Heart left ventricle (tissue), 16 donors: ENCODE results near the gene LRG1. TPM values are rescaled to one million over a fixed set of nuclear protein-coding genes. Genes with fewer than 3 reads are reported as not detected.

ENCODE experiments used
- ATAC-seq, 4 donors: fragments of 200-7000 bp; cut with Tn5 transposase; one replicate each; pipeline ENCODE4 v1.9.1; 2020 to 2022; ENCODE audit warnings: moderate library complexity in 4 of 4, mild to moderate bottlenecking in 3 of 4, moderate number of reproducible peaks in 1 of 4
- DNase-seq, 5 donors: peaks; one replicate each; pipeline ENCODE4 v3.0.0-alpha.2; 2020
- H3K27ac ChIP-seq, 12 donors: fragments of 200-600 bp; sonication (generic) in 4 of 12; one replicate each; pipeline versions ENCODE4 v1.5.0 to v1.8.0; 2016 to 2022; ENCODE audit warnings: mild to moderate bottlenecking in 2 of 12
- H3K27me3 ChIP-seq, 9 donors: fragments of 200-600 bp; sonication (generic) in 2 of 9; one replicate each; pipeline versions ENCODE4 v1.5.1 to v1.8.0; 2016 to 2022; ENCODE audit warnings: mild to moderate bottlenecking in 3 of 9
- H3K36me3 ChIP-seq, 9 donors: fragments of 200-600 bp; sonication (generic) in 2 of 9; one replicate each; pipeline versions ENCODE4 v1.5.0 to v1.8.0; 2018 to 2022; ENCODE audit warnings: mild to moderate bottlenecking in 2 of 9
- H3K4me1 ChIP-seq, 12 donors: fragments of 200-600 bp; sonication (generic) in 4 of 12; one replicate each; pipeline versions ENCODE4 v1.5.0 to v1.8.0; 2016 to 2022; ENCODE audit warnings: mild to moderate bottlenecking in 3 of 12
- H3K4me3 ChIP-seq, 12 donors: fragments of 200-600 bp; sonication (generic) in 4 of 12; one replicate each; pipeline versions ENCODE4 v1.5.0 to v1.8.0; 2017 to 2022; ENCODE audit warnings: mild to moderate bottlenecking in 9 of 12, moderate library complexity in 4 of 12
- H3K9me3 ChIP-seq, 12 donors: fragments of 200-600 bp; sonication (generic) in 4 of 12; one replicate each; pipeline versions ENCODE4 v1.5.0 to v1.8.0; 2016 to 2022; ENCODE audit warnings: mild to moderate bottlenecking in 1 of 12
- CTCF ChIP-seq, 12 donors: fragments of 200-600 bp; sonication (generic) in 4 of 12; IDR thresholded peaks; one replicate each; pipeline versions ENCODE4 v1.5.0 to v1.8.0; 2018 to 2022; ENCODE audit warnings: antibody characterized with exemption in 12 of 12, mild to moderate bottlenecking in 5 of 12
- POLR2A ChIP-seq, 2 donors: fragments of 450-650 bp; IDR thresholded peaks; one replicate each; pipeline ENCODE4 v1.6.1; 2017; ENCODE audit warnings: antibody characterized with exemption in 2 of 2, mild to moderate bottlenecking in 2 of 2, moderate library complexity in 2 of 2
- WGBS, 4 donors: extraction: QIAGEN DNeasy Blood & Tissue Kit in 2 of 4; methylation state at CpG; one replicate each; pipeline versions ENCODE4 v1.1.5 to v1.1.7; 2013 to 2018; 5-methylcytosine and 5-hydroxymethylcytosine counted together
- intact Hi-C, 10 donors: fragments of 100-400 bp; cut with DNase I; formaldehyde crosslinking; loops; one replicate each; pipeline versions ENCODE4 v1.11.1 to v1.14.2; 2022
- polyA plus RNA-seq, 2 donors: library from polyadenylated mRNA; stranded (reverse); fragments of 200-250 nt; gene quantifications; one replicate each; pipeline ENCODE4 v1.2.3, GENCODE V29; 2013
- total RNA-seq, 9 donors: library from RNA; depleted of rRNA in 2 of 9; stranded (reverse); fragments of >200 nt in 2 of 9; fragmentation: NEBNext Ultra II Directional in 3 of 9; extraction: Animal tissue kit (Norgen Biotek cat#: 25700) in 3 of 9; gene quantifications; one replicate each; pipeline versions ENCODE4 v1.1.0 to v1.2.4, GENCODE V29; 2016 to 2023
- donor health status: ischemic (EF 13 %, LVEDD 7.1; RV severe dilation, severe dysfunction).
- donor health status: healthy with polysubstance abuse.
- donor health status: DM: no; HTN: yes; CAD: no.
- donor health status: DM: no; HTN: no; CAD: no.
- donor health status: ischemic (EF 25% LVEDD 6.9; RV normal size, moderate dysfunction).
- donor health status: ischemic (EF 25% LVEDD 5.7; RV mildly dilated, moderate dysfunction).
- donor health status: healthy.
- donor health status: DM: yes; HTN: yes; CAD: no.
- donor health status: ischemic (EF 35%, LVEDD 5.7; RV mildly dilated, moderate dysfunction).
- donor health status: nonischemic (EF 11% LVEDD 7.7; RV severe dilation, severe dysfunction).
- donor health status: DM: yes; HTN: yes; CAD: no.
- donor health status: PGD.
- donor health status: ischemic (EF 29% LVEDD 5.4; RV normal size, mild dysfunction).
- donor health status: nonischemic (EF 23%, LVEDD 6.1; RV moderate dilation, normal function).

Gene LRG1
- total and polyA plus RNA-seq, 11 donors: 0.15 to 1.7 (median 0.35) TPM

- Histone ChIP-seq H3K4me1 (peaks cover 0 to 20% (median 12%) of the 10 kb centered on the region in 12 donors), H3K9me3 (no peaks in the 10 kb centered on the region), H3K27me3 (no peaks in the 10 kb centered on the region), H3K4me3 (no peak overlapping the region), H3K36me3 (peaks cover 0 to 7% (median 0%) of the 10 kb centered on the region in 9 donors), H3K27ac (no peak overlapping the region)
- TF ChIP-seq CTCF (IDR thresholded peaks at IDR 0.05): peak; percentile 46 to 71 (median 58)
- no peak for TF ChIP-seq POLR2A (IDR thresholded peaks at IDR 0.05)
- peak in 4 of 5 donors; percentile 34 to 80 (median 58) for DNase-seq
- no peak for ATAC-seq
- intact Hi-C loops: loop anchor here in 5 of 10 donors (10.0 kb wide), 2 partner anchors 249 to 259 kb away; partner anchors contain the start of gene SHD (in 2 of the 5)
- WGBS, 4 donors: 50 to 79% (median 71%) methylated on average over 15 to 53 of the region's 53 CpGs
Observed at GRCh38 chr19:4523306-4524110, 16.3 kb downstream of the LRG1 start.

DNA sequence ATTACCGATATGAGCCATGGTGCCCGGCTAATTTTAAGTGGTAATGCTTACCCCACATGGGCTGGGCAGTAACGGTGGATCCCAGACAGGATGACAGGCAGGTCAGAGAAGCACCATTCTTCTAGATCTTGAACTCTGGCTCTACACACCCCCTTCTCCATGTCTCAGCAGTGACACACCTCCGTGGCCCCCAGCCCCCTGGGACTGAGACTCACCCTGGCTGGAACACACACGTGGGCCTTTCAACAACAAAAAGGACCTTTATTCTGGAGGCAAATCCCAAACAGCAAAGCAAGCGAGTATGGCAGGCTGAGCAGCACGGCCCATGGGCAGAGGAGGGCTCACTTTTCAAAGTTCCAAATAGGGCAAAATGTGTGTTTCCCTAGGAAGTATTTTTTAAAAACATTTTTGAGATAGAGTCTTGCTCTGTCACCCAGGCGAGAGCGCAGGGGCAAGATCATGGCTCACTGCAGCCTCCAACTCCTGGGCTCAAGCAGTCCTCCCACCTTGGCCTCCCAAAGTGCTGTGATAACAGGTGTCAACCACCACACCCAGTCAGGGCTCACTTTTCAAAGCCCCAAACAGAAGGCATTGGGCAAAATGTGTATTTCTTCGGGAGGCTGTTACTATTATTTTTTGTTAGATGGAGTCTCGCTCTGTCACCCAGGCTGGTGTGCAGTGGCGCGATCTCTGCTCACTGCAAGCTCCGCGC, 17.4 kb downstream of the LRG1 start:
- intact Hi-C loops: loop anchor here in 5 of 10 donors (10.0 kb wide), 2 partner anchors 248 to 258 kb away; partner anchors contain the start of gene SHD (in 2 of the 5)
- H3K9me3 ChIP-seq: no peaks in the 10 kb centered on the region
- ATAC-seq (no peak), DNase-seq (no peak)
- H3K27ac ChIP-seq: no peak overlapping the region
- H3K27me3 ChIP-seq: no peaks in the 10 kb centered on the region
- H3K36me3 ChIP-seq: peaks cover 0 to 7% (median 0%) of the 10 kb centered on the region in 9 donors
- TF ChIP-seq CTCF (IDR thresholded peaks at IDR 0.05) (no peak), POLR2A (IDR thresholded peaks at IDR 0.05) (no peak)
- WGBS, 4 donors: 84 to 91% (median 89%) methylated on average over 15 of the region's 15 CpGs
- H3K4me3 ChIP-seq: no peak overlapping the region
- H3K4me1 ChIP-seq: peaks cover 0 to 23% (median 12%) of the 10 kb centered on the region in 12 donors

DNA sequence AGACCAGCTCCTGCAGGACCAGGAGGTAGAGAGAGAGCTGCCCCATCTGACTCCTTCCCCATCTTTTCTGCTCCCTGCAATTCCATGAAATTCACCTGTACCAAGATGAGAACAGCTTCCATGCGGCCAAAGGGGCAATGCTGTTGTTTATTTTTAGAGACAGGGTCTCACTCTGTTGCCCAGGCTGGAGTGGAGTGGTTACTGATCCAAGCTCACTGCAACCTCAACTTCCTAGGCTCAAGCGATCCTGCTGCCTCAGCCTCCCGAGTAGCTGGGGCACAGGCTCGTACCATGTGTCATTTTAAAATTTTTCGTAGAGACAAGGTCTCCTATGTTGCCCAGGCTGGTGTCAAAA, 18.0 kb downstream of the LRG1 start:
- no peak for DNase-seq
- Histone ChIP-seq H3K36me3 (peaks cover 0 to 7% (median 0%) of the 10 kb centered on the region in 9 donors), H3K4me3 (no peak overlapping the region), H3K27ac (peak overlapping the region in 1 of 12 donors; percentile 17), H3K27me3 (no peaks in the 10 kb centered on the region), H3K9me3 (no peaks in the 10 kb centered on the region), H3K4me1 (peaks cover 0 to 23% (median 12%) of the 10 kb centered on the region in 12 donors)
- 87 to 94% (median 90%) methylated on average over 5 of the region's 5 CpGs for WGBS, 4 donors
- TF ChIP-seq POLR2A (IDR thresholded peaks at IDR 0.05): no peak
- no peak for TF ChIP-seq CTCF (IDR thresholded peaks at IDR 0.05)
- intact Hi-C loops: loop anchor here in 5 of 10 donors (10.0 kb wide), 2 partner anchors 247 to 257 kb away; partner anchors contain the start of gene SHD (in 2 of the 5)
- ATAC-seq: no peak
